HUDEP-2 (cell line): ENCODE results near the gene REM2.

Experiments used
- DNase-seq, 76 experiments: peaks; one replicate each; lab custom pipeline; 2025; ENCODE audit not compliant: unreplicated experiment in 76 of 76; lab: John Stamatoyannopoulos, UW

The REM2 gene

DNA sequence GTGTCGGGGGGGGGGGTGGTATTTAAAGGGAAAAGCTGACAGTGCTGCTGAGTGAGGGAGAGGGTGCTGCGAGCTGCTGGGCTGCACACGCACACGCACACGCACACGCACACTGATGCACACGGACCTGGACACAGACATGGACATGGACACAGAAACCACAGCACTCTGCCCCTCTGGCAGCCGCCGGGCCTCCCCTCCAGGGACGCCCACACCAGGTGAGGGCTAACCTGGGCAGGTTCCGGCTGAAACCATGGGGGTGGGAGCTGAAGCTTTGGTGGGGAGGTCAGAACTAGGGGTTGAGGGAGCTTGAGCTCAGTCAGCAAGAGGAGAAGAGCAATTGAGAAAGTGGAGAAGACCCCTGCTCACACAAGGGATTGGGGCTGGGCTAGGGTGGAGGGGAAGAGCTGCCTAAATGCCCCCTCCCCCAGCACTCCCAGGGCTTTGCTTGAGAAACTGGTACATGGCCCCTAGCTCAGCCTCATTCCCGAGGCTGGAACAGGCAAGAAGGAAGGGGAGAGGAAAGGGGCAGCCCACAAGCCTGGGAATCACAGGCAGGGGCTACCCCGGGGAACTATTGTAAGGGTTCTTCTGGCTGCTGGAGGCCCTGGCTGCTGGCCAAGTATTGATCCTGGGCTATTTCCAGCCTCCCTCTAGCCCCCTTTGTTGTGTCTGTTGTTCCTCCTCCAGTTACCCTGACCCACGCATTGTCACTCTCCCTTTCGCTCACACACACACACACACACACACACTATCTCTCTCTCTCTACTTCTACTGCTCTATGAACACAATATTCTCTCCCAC is at the start of gene REM2:
TSS of gene REM2 (plus strand) at position 50 of the 804 bp plus-strand sequence. CDS start at position 116, 66 bp downstream.
- no peak for DNase-seq

GRCh38 chr14:22835505-22835904 is 47.5 kb upstream of the REM2 start:
- no peak for DNase-seq

DNA sequence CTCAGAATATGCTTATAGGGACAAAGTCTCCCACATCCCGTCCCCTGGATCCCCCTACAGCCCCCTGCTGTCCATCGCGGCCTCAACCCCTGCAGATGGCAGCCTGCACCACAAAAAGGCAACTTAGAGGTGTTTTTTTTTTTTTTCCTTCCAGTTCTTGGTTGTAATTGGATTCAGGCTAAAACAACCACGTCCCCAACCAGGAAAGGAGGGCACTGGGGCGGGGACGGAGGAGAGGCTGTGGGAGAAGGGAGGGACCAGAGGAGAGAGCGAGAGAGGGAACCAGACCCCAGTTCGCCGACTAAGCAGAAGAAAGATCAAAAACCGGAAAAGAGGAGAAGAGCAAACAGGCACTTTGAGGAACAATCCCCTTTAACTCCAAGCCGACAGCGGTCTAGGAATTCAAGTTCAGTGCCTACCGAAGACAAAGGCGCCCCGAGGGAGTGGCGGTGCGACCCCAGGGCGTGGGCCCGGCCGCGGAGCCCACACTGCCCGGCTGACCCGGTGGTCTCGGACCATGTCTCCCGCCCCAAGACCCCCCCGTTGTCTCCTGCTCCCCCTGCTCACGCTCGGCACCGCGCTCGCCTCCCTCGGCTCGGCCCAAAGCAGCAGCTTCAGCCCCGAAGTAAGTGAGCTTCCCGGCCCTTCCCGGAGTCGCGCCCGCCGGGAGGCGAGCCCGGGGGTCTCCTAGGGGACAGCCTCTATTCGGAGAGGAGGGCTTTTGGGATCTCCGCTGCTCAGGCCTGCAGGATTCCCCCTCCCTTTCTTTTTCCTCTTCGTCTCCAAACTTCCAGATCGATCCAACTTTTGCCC is 46.5 kb upstream of the REM2 start, which contains the start of gene MMP14:
TSS of gene MMP14 (plus strand) at position 285 of the 813 bp plus-strand sequence. CDS start at position 518, 233 bp downstream.
- DNase-seq = no peak

DNA sequence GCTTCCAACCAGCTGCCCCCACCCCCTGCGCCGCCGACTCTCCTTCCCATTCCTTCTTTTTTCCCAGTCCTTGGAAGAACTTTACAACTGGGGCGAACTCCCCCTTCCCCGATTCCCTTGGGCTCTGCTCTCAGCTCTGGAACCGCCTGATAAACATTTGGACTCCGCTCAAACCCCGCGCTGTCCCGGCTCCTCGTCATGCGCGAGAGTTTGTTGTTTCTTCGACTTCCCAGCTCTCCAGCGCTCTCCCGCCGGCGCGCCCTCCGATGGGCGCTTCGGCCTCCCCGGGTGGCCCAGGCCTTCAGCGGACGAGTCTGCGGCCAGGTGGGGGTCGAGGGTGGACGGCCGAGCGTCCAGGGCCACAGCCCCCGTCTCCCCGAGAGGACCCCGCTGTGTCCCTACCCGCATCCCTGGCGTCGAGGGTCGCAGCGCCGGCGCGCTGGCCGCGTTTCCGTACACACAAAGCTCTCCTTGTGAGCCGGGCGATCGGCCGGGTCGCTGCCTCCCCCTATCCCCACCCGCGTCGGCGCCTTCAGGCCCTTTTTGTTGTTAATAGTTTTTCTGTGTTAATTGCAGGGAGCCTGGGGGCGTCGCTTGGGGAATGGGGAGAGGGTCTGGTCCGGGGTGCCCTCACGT is 45.8 kb upstream of the REM2 start:
- DNase-seq = no peak

GRCh38 chr14:22837750-22838538 is 45.1 kb upstream of the REM2 start:
- no peak for DNase-seq

DNA sequence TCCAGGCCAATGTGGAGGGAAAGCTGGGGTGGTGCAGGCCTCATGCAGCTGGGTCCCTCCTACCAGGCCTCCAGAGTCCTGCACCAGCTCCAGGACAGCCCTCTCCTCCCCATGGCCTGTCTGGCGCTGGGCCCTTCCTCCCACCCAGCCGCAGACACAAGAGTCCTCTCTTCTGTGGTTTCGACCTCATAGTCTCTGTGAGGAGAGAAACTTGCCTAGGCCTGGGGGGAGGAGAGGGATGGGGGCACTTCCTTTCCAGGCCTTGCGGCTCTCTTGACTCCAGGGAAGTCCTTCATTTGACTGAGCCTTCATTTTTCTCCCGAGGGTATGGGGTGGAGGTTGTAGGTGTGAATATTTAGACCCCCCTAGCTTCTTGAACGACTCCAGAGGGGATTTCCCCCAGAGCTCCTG is 44.4 kb upstream of the REM2 start:
- no peak for DNase-seq

GRCh38 chr14:22839159-22839779 is 43.8 kb upstream of the REM2 start:
- DNase-seq = no peak

DNA sequence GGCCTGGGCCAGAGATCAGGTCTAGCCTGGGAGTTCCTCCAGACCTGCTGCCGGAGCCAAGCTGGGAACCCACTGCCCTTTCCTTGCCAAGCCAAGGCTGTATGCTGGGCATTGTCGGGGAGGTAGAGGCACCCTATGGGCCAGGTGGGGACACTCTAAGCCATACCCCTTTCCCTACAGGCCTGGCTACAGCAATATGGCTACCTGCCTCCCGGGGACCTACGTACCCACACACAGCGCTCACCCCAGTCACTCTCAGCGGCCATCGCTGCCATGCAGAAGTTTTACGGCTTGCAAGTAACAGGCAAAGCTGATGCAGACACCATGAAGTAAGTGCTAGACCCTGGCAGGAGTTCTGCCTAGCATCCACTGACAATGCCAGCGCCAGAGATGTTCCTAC is 41.7 kb upstream of the REM2 start:
- no peak for DNase-seq

- no peak for DNase-seq
These were observed 41.3 kb upstream of the REM2 start for GRCh38 chr14:22841769-22842168.

- DNase-seq = no peak
These were observed 40.6 kb upstream of the REM2 start for GRCh38 chr14:22842211-22843122.

DNA sequence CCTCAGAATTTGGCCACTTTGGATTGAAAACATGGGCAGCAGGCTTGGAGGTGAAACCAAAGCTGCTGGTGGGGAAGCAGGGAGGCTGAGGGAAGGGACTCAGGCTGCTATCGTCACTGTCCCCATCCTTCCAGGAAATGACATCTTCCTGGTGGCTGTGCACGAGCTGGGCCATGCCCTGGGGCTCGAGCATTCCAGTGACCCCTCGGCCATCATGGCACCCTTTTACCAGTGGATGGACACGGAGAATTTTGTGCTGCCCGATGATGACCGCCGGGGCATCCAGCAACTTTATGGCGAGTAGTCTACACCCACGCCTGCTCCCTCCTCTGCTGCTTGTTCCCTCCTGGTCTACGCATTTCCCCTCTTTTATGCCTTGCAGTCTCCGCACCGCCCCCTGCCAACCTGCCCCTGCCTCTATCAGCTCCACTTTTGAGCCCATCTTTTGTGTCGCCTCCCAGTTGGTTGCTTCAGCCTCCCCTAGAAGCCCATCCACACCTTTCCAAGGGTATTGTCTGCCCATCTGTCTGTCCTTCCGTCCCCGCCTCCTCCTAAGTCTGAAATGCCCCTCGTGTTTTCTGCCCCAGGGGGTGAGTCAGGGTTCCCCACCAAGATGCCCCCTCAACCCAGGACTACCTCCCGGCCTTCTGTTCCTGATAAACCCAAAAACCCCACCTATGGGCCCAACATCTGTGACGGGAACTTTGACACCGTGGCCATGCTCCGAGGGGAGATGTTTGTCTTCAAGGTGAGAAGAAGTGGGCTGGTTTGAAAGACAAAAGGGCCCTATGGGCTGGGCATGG is 39.7 kb upstream of the REM2 start:
- no peak for DNase-seq

GRCh38 chr14:22844221-22845102 is 38.6 kb upstream of the REM2 start:
- no peak for DNase-seq

DNA sequence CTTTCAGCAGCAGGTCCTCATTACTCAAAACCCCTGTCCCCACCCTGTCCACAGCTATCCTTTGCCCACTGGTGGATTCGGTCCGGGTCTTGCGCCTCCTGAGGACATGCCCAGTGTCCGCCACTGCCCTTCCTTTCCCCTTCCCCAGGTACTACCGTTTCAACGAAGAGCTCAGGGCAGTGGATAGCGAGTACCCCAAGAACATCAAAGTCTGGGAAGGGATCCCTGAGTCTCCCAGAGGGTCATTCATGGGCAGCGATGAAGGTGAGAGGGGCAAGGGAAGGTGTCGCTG is 38.0 kb upstream of the REM2 start:
- DNase-seq = no peak

- no peak for DNase-seq
These were observed 37.0 kb upstream of the REM2 start for GRCh38 chr14:22845821-22846625.

DNA sequence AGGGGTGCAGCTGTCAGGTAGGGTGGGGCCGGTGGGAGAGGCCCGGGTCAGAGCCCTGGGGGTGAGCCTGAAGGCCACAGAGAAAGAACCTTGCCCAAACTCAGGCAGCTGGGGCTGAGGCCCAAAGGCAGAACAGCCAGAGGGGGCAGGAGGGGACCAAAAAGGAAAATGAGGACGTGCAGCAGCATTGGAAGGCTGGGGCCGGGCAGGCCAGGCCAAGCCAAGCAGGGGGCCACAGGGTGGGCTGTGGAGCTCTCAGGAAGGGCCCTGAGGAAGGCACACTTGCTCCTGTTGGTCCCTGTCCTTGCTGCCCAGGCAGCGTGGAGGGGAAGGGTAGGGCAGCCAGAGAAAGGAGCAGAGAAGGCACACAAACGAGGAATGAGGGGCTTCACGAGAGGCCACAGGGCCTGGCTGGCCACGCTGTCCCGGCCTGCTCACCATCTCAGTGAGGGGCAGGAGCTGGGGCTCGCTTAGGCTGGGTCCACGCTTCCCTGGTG is 36.2 kb upstream of the REM2 start:
- no peak for DNase-seq

DNA sequence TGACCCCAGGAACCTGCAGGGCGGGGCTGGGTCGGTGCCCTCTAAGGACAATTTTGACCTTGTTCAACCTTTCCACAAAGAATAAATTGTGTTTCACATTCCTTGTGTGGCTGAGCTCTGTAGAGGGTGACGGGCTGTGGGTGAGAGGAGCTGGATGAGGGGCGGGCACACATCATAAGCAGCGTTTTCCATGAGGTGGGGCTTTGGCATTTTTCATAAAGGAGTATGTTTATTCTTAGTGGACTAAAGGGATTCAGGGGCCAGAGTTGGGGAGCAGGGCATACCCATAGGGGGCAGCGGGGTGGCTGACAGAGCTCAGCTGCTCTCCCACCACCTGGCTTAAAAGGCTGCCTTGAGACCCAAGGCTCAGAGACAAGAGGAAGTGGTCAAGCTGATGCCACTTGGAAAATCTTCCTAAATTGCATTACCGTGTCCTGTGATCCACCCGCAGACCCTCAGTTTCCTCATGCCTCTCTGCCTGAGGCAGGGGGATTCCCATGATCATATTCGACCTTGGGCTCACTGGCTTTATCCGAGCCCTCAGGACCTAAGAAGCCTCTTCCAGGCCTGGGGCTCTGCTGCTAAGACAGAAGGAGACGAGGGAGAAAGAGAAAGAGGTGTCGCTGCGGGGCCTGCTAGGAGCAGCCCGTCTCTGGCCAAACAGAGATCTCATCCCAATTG is 35.2 kb upstream of the REM2 start:
- DNase-seq = no peak
